Adrenal gland (tissue), 5 donors: Measurements from ENCODE around the gene RPP40.

Experiments used
- CTCF ChIP-seq, 6 experiments: fragments of 450-650 bp in 4 of 6; fragments of 200-600 bp in 2 of 6; sonication (generic) in 1 of 6; IDR thresholded peaks; 1 replicate in 5 of 6; 2 replicates in 1 of 6; pipeline versions ENCODE4 v1.5.1 to v1.8.0; 2016 to 2021; ENCODE audit warnings: antibody characterized with exemption in 6 of 6, mild to moderate bottlenecking in 2 of 6, moderate library complexity in 1 of 6
- POLR2A ChIP-seq, 2 donors: fragments of 450-650 bp; IDR thresholded peaks; one replicate each; pipeline ENCODE4 v1.6.1; 2017; ENCODE audit warnings: antibody characterized with exemption in 2 of 2, mild to moderate bottlenecking in 2 of 2, moderate library complexity in 1 of 2
- donor health status: DM: no; HTN: no; CAD: no.

- TF ChIP-seq CTCF (IDR thresholded peaks at IDR 0.05) (no peak), POLR2A (IDR thresholded peaks at IDR 0.05) (no peak)
Measured at GRCh38 chr6:5041955-5042354, 38.1 kb upstream of the RPP40 start.
